ENCODE measurements around the gene CBX7.

The CBX7 gene

GRCh38 chr22:39152511-39153219, at the start of gene CBX7:
CBX7 (minus strand) TSS chr22:39152680; CDS start chr22:39152444, 236 bp downstream.
- peak; percentile 86 for DNase-seq

DNA sequence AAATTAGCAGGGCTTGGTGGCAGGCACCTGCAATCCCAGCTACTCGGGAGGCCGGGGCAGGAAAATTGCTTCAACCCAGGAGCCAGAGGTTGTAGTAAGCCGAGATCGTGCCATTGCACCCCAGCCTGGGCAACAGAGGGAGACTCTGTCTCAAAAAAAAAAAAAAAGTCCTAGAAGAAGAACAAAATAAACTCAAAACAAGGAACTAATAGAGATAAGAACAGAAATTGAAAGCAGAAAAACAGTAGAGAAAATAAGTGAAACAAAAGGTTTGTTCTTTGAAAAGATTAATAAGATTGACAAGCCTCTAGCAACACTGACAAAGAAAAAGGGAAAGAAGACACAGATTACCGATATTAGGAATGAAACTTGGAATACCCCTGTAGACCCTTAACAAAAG, 45.1 kb upstream of the CBX7 start:
- no peak for DNase-seq

- DNase-seq: no peak
Observed at GRCh38 chr22:39194098-39194497, 41.6 kb upstream of the CBX7 start.

DNA sequence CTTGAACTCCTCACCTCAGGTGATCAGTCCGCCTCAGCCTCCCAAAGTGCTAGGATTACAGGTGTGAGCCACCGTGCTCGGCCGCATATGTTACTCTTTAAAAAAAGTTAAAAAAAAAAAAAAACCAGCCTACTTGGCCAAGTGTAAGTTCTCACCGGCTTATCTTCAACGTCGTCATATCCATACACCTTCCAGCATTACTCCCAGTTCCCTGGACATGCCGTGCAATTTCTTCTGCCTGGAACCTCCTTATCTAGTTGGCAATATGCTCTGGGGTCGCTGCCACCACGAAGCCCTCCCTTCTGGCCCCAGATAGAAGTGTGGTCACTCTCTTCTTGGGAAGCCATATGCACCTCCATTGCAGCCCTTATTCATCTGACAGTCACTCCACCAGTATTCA, 36.3 kb upstream of the CBX7 start:
- DNase-seq: no peak

DNA sequence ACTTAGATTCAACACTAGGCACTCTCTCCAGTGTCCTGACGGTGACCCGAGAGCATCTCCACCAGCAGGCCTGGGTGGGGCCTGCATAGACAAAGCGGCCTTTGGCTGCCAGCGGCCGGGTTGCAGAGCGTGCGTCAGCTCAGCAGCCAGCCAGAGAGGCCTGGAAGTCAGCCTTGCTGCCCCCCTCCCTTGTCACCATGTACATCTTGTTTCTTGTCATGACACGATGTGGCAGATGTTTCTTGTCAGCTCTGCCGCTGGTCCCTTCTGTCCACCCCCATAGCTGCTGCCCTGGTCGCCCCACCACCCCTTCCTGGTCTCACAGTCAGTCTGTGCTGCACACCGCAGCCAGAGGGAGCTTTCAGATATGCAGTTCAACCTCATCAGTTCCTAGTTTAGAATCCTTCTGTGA, 33.1 kb upstream of the CBX7 start:
- DNase-seq: peak; percentile 29

DNA sequence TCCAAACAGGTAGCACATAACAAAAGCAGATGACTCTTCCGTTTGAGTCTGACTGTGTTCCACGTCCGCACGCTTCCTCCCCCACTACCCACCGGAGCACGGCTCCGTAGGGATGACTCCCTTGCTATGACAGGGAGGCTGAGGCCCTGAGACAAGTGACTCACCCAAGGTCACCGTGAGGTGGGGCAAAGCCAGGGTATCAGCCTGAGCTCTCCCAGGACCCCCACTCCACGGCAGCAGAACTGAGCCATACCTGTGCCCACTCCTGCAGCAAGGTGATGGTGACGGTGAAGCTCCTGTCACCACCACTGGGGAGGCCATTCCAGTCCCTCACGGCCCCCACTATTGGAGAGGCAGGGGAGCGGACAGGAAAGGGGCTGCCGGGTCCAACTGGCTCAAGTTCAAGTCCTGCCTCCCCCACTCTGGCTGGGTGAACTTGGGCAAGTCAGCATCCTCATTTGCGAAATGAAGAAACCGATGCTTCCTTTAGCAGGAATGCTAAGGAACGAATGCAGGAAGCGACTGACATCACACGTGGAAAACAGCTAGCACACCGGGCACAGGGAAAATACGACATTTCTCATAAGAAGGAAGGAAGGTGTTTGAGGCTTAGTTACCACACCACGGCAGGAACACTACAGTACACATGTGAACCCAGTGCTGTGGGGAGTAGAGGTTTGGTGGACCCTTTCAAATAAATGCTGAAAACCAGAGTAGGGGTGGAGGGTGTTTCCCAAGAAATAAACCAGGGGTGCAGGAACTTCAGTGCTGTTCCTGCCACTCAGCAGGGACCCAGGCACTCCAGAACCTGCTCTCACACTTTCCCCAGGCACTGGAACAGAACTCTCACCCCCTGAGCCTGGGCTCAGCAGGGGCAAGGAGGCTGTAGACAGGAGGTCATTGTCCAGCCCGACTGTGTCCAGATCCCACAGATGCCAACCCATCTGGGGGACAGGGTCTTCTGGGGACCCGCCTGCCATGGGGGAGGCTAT, 32.4 kb upstream of the CBX7 start:
- no peak for DNase-seq

DNA sequence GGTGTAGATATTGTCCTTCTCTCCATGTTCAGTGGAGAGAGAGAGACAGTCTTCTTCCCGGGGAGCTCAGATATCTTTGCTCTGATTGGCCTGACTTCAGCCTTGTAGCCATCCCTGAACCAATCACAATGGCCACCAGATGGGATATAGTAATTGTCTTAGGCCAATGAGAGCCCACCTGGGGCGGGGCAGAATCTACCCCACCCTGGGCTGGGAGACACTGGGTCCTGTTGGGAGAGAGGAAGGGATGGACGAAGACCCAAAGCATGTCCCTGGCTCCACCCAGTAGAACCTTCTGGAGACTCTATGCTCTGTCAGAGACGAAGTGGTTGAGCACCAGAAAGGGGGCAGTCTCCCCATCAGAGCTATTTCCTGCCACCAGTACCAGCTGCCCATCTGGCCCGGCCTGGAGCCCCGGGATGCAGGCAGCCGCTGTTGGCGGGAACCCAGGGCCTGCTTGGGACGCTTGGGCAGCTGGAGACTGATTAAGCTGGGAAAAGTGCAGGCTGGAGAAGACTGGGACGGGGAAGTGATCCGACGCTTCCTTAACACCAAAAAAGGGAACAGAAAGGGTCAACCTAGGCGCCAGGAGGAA, 31.6 kb upstream of the CBX7 start:
- peak; percentile 46 for DNase-seq

- no peak for DNase-seq
Observed at GRCh38 chr22:39182478-39183030, 30.1 kb upstream of the CBX7 start.

DNA sequence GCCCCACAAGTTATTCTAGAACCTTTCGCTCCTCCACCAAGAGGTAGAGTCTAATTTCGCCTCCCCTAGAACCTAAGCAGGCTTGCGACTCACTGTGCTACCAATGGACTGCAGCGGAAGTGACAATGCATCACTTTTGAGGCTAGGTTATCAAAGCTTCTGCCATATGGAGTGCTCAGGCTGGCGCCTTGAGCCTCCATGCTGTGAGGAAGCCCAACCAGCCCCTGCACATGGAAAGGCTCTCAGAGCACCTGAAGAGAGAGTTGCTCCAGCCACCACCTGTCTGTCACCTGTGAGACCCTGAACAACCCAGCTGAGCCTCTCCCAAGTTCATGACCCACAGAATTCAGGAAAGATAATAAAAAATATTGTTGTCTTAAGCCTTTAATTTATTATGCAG, 29.3 kb upstream of the CBX7 start:
- no peak for DNase-seq

DNA sequence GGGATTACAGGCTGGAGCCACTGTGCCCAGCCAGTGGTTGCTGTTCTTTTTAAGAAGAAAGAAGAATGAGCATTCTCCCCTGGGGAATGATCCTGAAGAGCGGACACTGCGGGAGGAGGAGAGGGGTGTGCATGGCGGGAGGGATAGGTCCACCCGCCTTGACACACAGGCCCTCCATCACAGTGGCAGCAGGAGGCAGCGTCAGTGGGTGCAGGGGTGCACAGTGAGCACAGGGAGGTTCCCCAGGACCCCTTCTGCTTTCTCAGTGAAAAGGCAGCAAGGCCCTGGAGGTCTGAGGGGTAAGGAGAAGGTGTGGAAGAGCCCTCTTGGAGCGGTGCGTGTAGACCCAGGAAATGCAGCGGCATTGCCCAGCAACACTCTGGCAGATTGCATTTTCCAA, 28.9 kb upstream of the CBX7 start:
- no peak for DNase-seq

- peak; percentile 91 for DNase-seq
Observed at GRCh38 chr22:39179841-39180335, 27.4 kb upstream of the CBX7 start.

DNA sequence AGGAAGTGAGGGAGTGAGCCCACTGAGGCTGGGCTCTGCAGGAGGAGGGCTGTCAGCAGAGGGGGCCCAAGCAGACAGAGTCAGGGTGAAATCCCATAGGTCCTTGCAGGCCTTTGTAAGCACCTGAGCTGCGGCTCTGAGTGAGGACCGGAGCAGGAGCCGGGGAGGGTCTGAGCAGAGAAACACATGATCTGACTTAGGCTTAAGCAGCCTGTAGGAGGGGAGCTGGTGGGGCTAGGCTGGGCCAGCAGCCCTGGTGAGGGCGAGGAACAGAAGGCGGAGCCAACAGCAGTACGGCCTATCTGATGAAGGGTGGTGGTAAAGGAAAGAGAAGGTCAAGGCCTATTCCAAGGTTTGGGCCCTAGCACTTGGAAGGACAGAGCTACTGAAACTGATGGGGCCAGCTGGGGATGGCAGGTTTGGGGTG, 26.9 kb upstream of the CBX7 start:
- peak; percentile 93 for DNase-seq

GRCh38 chr22:39178206-39179111, 26.0 kb upstream of the CBX7 start:
- no peak for DNase-seq

GRCh38 chr22:39177791-39178190, 25.3 kb upstream of the CBX7 start:
- DNase-seq: no peak

DNA sequence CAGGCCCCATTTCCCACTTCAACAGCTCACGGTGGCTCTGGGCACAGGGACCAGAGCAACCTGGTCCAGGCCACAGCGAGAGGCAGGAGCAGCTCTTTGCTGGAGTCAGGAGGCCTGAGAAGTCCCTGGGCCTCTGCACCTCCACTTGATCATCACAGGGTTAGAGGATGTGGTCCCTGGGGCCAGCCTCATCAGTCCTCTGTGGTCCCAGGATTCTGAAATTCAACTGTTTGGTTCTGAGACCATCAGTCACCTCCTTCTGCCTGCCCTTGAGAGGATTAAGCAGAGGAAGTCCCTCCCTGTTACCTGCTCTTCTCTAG, 24.9 kb upstream of the CBX7 start:
- DNase-seq: peak; percentile 23

GRCh38 chr22:39176714-39177455, 24.4 kb upstream of the CBX7 start:
- DNase-seq: no peak

- DNase-seq: no peak
Observed at GRCh38 chr22:39176143-39176713, 23.7 kb upstream of the CBX7 start.

- no peak for DNase-seq
Observed at GRCh38 chr22:39175353-39176142, 23.1 kb upstream of the CBX7 start.

DNA sequence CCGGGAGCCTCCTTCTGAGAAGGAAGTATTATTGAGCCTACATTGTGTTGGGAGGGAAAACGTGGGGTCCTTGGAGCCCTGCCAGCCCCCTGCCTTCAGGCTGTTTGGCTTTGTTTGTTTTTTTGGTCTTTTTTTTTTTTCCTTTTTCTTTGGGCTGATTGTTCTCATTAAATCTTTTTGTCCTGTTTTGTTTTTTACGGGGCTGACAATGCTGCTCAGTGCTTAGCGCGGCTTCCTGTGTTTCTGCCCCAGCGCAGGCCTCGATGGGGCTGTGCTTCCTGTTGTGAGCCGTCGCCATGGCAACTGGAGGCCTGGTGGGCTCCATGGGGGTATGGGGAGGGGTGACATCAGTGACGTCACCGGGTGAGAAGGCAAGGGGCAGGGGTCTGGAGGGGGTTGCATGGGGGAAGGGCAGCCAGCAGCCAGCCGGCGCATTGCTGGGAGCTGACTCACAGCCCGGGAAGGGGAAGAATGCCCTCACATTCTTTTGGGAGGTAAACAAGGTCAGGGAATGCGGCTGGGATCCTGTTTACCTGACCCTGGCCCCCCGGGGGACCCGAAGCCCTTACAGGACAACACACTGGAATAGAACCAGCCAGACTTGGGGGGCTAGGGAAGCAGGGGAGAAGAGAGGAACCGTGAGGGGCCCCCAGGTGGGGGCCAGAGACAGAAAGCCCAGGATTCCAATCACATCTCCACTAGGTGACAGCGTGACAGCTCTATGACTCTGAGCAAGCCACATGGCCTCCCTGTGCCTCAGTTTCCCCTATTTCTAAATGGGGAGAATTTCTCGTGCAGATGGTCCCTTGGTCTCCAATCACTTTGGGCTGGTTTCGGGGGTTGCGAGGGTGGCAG, 22.2 kb upstream of the CBX7 start:
- no peak for DNase-seq
